ENCODE results near the gene SIAH3. TPM values are rescaled to one million over a fixed set of nuclear protein-coding genes. Genes with fewer than 3 reads are reported as not detected.

The SIAH3 gene
- total RNA-seq, 2 experiments from 2014 or later: not detected

GRCh38 chr13:45787346-45787745 is 64.2 kb downstream of the SIAH3 start:
- no peaks in the 10 kb centered on the region for H3K9me3 ChIP-seq (ENCODE audit: low read length)
- no TSS peak for BruUV-seq (replicated peaks)
- no peak overlapping the region for H2AFZ ChIP-seq (ENCODE audit: low read length)
- no peak for TF ChIP-seq CTCF (conservative IDR thresholded peaks at IDR 0.05; ENCODE audit: low read length)
- no peak for TF ChIP-seq EZH2phosphoT487 (IDR thresholded peaks at IDR 0.05; ENCODE audit: borderline replicate concordance, low read depth, low read length)
- H4K20me1 ChIP-seq (ENCODE audit: insufficient read depth, low read length): no peaks in the 10 kb centered on the region
- H3K4me3 ChIP-seq (ENCODE audit: low read depth, low read length, poor library complexity, severe bottlenecking): no peak overlapping the region
- no peak overlapping the region for H3K27ac ChIP-seq (ENCODE audit: low read depth, low read length, poor library complexity, severe bottlenecking)
- no peaks in the 10 kb centered on the region for H3K4me1 ChIP-seq (ENCODE audit: insufficient read depth, low read length, poor library complexity, severe bottlenecking)
- no peaks in the 10 kb centered on the region for H3K79me2 ChIP-seq (ENCODE audit: insufficient read depth, low read depth, low read length)
- no peak for DNase-seq (ENCODE audit: low spot score)
- no peak overlapping the region for H3K4me2 ChIP-seq (ENCODE audit: low read length)
- ChIA-PET POLR2A (no interaction called here), CTCF (ENCODE audit: unreplicated experiment) (no interaction called here)
- H3K36me3 ChIP-seq (ENCODE audit: insufficient read depth, low read length): no peaks in the 10 kb centered on the region
- intact Hi-C loops (cut with micrococcal nuclease; ENCODE audit: unreplicated experiment): no loop called here
- no peaks in the 10 kb centered on the region for H3K9me2 ChIP-seq (ENCODE audit: insufficient read depth, low read length)

- H3K4me2 ChIP-seq (ENCODE audit: low read length): no peak overlapping the region
- TF ChIP-seq CTCF (conservative IDR thresholded peaks at IDR 0.05; ENCODE audit: low read length): no peak
- TF ChIP-seq EZH2phosphoT487 (IDR thresholded peaks at IDR 0.05; ENCODE audit: borderline replicate concordance, low read depth, low read length): no peak
- H3K27ac ChIP-seq (ENCODE audit: low read depth, low read length, poor library complexity, severe bottlenecking): no peak overlapping the region
- H2AFZ ChIP-seq (ENCODE audit: low read length): no peak overlapping the region
- intact Hi-C loops (cut with micrococcal nuclease; ENCODE audit: unreplicated experiment): no loop called here
- no TSS peak for BruUV-seq (replicated peaks)
- no peaks in the 10 kb centered on the region for H3K9me2 ChIP-seq (ENCODE audit: insufficient read depth, low read length)
- H3K36me3 ChIP-seq (ENCODE audit: insufficient read depth, low read length): no peaks in the 10 kb centered on the region
- H3K9me3 ChIP-seq (ENCODE audit: low read length): no peaks in the 10 kb centered on the region
- no peaks in the 10 kb centered on the region for H3K4me1 ChIP-seq (ENCODE audit: insufficient read depth, low read length, poor library complexity, severe bottlenecking)
- no peak overlapping the region for H3K4me3 ChIP-seq (ENCODE audit: low read depth, low read length, poor library complexity, severe bottlenecking)
- no peaks in the 10 kb centered on the region for H4K20me1 ChIP-seq (ENCODE audit: insufficient read depth, low read length)
- no peak for DNase-seq (ENCODE audit: low spot score)
- no peaks in the 10 kb centered on the region for H3K79me2 ChIP-seq (ENCODE audit: insufficient read depth, low read depth, low read length)
- ChIA-PET CTCF (ENCODE audit: unreplicated experiment) (no interaction called here), POLR2A (no interaction called here)
These were observed 65.1 kb downstream of the SIAH3 start for GRCh38 chr13:45786293-45786920.

- no peaks in the 10 kb centered on the region for H3K4me1 ChIP-seq (ENCODE audit: insufficient read depth, low read length, poor library complexity, severe bottlenecking)
- intact Hi-C loops (cut with micrococcal nuclease; ENCODE audit: unreplicated experiment): no loop called here
- H4K20me1 ChIP-seq (ENCODE audit: insufficient read depth, low read length): no peaks in the 10 kb centered on the region
- H3K4me2 ChIP-seq (ENCODE audit: low read length): no peak overlapping the region
- DNase-seq (ENCODE audit: low spot score): no peak
- POLR2A ChIA-PET: interaction anchor here (1.0 kb wide), 1 partner anchor 10 kb away, joined by 3 read pairs; no protein-coding TSS in a partner anchor
- no peak overlapping the region for H2AFZ ChIP-seq (ENCODE audit: low read length)
- TF ChIP-seq EZH2phosphoT487 (IDR thresholded peaks at IDR 0.05; ENCODE audit: borderline replicate concordance, low read depth, low read length) (no peak), CTCF (conservative IDR thresholded peaks at IDR 0.05; ENCODE audit: low read length) (no peak)
- CTCF ChIA-PET (ENCODE audit: unreplicated experiment): no interaction called here
- H3K27ac ChIP-seq (ENCODE audit: low read depth, low read length, poor library complexity, severe bottlenecking): no peak overlapping the region
- no peaks in the 10 kb centered on the region for H3K79me2 ChIP-seq (ENCODE audit: insufficient read depth, low read depth, low read length)
- H3K9me2 ChIP-seq (ENCODE audit: insufficient read depth, low read length): no peaks in the 10 kb centered on the region
- no TSS peak for BruUV-seq (replicated peaks)
- H3K9me3 ChIP-seq (ENCODE audit: low read length): no peaks in the 10 kb centered on the region
- H3K36me3 ChIP-seq (ENCODE audit: insufficient read depth, low read length): no peaks in the 10 kb centered on the region
- H3K4me3 ChIP-seq (ENCODE audit: low read depth, low read length, poor library complexity, severe bottlenecking): no peak overlapping the region
These were observed 66.5 kb downstream of the SIAH3 start for GRCh38 chr13:45784755-45785675.
